A673 (cell line): Measurements from ENCODE around the gene LMF2. TPM values are rescaled to one million over a fixed set of nuclear protein-coding genes. Genes with fewer than 3 reads are reported as not detected.

Experiments used
- BruUV-seq: library from RNA; stranded (reverse); fragments of 400-500 nt; replicated peaks from 2 replicates; lab custom pipeline; 2021; lab: Mats Ljungman, UMichigan
- CTCF ChIA-PET: fragments of 300-600 bp; sonication (Branson Sonifier 250); formaldehyde crosslinking; loops from one replicate; lab custom pipeline; 2022; ENCODE audit warnings: antibody characterized with exemption; lab: Charles Lee
- POLR2A ChIA-PET: fragments of 300-600 bp; sonication (Branson Sonifier 250); formaldehyde crosslinking; loops from one replicate; lab custom pipeline; 2022; ENCODE audit warnings: antibody characterized with exemption; ENCODE audit not compliant: low non-redundant PET; lab: Charles Lee
- DNase-seq: peaks from one replicate; pipeline ENCODE4 v3.0.0-alpha.2; 2015; ENCODE audit warnings: low spot score
- H3K27ac ChIP-seq: fragments of 200-600 bp; sonication (generic); 2 replicates; pipeline ENCODE4 v1.5.1; 2016; ENCODE audit warnings: mixed run types, low read depth, mild to moderate bottlenecking, mixed read lengths, antibody characterized with exemption, low read length; ENCODE audit not compliant: poor library complexity, severe bottlenecking
- H3K27me3 ChIP-seq: fragments of 200-600 bp; sonication (generic); replicated peaks from 2 replicates; pipeline ENCODE4 v1.6.1; 2017; ENCODE audit warnings: mixed run types, low read depth, mild to moderate bottlenecking, mixed read lengths, antibody characterized with exemption, low read length; ENCODE audit not compliant: insufficient read depth, poor library complexity
- H3K36me3 ChIP-seq: fragments of 200-600 bp; sonication (generic); 2 replicates; pipeline ENCODE4 v1.6.1; 2016; ENCODE audit warnings: mixed run types, mild to moderate bottlenecking, mixed read lengths, antibody characterized with exemption, low read length; ENCODE audit not compliant: insufficient read depth, poor library complexity, severe bottlenecking
- H3K4me1 ChIP-seq: fragments of 200-600 bp; sonication (generic); 2 replicates; pipeline ENCODE4 v1.6.1; 2017; ENCODE audit warnings: mixed run types, mild to moderate bottlenecking, mixed read lengths, antibody characterized with exemption, low read length; ENCODE audit not compliant: insufficient read depth, poor library complexity, severe bottlenecking
- H3K4me3 ChIP-seq: fragments of 200-600 bp; sonication (generic); 2 replicates; pipeline ENCODE4 v1.5.1; 2016; ENCODE audit warnings: low read depth, mixed run types, mild to moderate bottlenecking, mixed read lengths, low read length; ENCODE audit not compliant: poor library complexity, severe bottlenecking
- H3K9me3 ChIP-seq: fragments of 200-600 bp; sonication (generic); 2 replicates; pipeline ENCODE4 v1.6.1; 2016; ENCODE audit warnings: mixed run types, low read depth, mild to moderate bottlenecking, mixed read lengths, antibody characterized with exemption, low read length; ENCODE audit not compliant: poor library complexity, severe bottlenecking
- EZH2 ChIP-seq: fragments of 200-600 bp; sonication (generic); IDR thresholded peaks from 2 replicates; pipeline ENCODE4 v1.6.1; 2017; ENCODE audit warnings: borderline replicate concordance, low read depth, mild to moderate bottlenecking, mixed read lengths, antibody characterized with exemption, low read length; ENCODE audit not compliant: poor library complexity, severe bottlenecking
- intact Hi-C: fragments of 100-400 bp; cut with micrococcal nuclease; formaldehyde crosslinking; loops from one replicate; pipeline ENCODE4 v1.10.0; 2022; ENCODE audit not compliant: unreplicated experiment
- total RNA-seq: library from RNA; stranded (reverse); gene quantifications from 2 replicates; pipeline ENCODE4 v1.2.3, GENCODE V29; 2021
- TF ChIP-seq, protein P1 (sequence below): fragments of 300-800, 200-600 bp; sonication (generic); conservative IDR thresholded peaks from 2 replicates; pipeline ENCODE4 v1.5.1; 2017; ENCODE audit warnings: low read depth, mild to moderate bottlenecking, antibody characterized with exemption, low read length, moderate library complexity, mixed read lengths

The LMF2 gene
- total RNA-seq, 1 experiment from 2014 or later, result 79.2 TPM

DNA sequence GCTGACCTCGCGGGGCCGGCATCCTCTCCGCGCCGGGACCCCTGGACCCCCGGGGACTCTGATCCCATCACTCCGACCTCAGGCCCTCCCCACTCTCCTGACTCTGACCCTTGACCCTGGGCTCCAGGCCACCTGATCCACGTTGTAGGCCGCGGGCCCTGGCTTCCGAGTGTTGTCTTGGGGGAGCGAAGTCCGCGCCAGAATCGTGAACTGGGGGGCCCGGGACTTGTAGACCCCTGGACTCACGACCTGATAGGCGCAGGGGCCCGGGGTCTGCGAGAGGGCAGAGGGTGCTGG is 23.0 kb upstream of the LMF2 start:
- TF ChIP-seq, protein P1, sequence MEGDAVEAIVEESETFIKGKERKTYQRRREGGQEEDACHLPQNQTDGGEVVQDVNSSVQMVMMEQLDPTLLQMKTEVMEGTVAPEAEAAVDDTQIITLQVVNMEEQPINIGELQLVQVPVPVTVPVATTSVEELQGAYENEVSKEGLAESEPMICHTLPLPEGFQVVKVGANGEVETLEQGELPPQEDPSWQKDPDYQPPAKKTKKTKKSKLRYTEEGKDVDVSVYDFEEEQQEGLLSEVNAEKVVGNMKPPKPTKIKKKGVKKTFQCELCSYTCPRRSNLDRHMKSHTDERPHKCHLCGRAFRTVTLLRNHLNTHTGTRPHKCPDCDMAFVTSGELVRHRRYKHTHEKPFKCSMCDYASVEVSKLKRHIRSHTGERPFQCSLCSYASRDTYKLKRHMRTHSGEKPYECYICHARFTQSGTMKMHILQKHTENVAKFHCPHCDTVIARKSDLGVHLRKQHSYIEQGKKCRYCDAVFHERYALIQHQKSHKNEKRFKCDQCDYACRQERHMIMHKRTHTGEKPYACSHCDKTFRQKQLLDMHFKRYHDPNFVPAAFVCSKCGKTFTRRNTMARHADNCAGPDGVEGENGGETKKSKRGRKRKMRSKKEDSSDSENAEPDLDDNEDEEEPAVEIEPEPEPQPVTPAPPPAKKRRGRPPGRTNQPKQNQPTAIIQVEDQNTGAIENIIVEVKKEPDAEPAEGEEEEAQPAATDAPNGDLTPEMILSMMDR, result no peak
- TF ChIP-seq EZH2, result no peak
- no peaks in the 10 kb centered on the region for H3K36me3 ChIP-seq
- intact Hi-C loops, result no loop called here
- H3K9me3 ChIP-seq, result no peaks in the 10 kb centered on the region
- DNase-seq, result no peak
- peak overlapping the region; percentile 46 for H3K4me3 ChIP-seq
- ChIA-PET POLR2A (no interaction called here), CTCF (no interaction called here)
- no TSS peak for BruUV-seq
- no peak overlapping the region for H3K27ac ChIP-seq
- H3K27me3 ChIP-seq, result peaks cover 23% of the 10 kb centered on the region
- peaks cover 21% of the 10 kb centered on the region for H3K4me1 ChIP-seq

DNA sequence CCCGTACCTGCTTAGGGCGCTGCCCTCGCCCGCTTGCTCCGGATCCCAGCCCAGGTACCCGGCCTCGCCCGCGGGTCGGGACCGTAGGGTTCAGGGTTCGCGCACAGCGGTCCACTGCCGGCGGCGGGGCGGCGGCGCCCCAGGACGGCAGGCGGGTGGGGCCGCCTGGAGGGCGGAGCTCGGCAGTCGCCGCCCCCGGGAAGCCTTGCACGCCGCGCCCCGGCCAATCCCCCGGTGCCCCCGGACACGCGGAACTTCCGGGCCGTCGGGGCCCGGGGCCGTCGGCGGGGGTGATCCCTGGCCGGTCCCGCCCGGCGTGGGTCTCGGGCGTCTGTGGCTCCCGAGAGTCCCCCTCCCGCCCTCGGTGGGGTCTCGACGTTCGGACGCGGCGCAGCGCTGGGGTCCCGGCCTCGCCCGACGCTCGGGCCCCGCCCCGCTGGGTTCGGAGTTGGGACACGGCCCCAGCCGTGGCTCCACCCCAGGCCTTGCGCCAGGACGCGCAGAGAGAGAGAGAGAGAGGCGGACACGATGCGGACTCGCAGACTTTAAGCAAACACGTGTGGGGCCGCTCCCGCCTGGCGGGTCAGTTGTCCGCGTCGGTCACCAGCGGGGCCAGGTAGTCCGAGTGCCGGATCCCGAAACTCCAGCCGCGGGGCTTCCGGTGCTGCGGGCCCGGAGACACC is 22.5 kb upstream of the LMF2 start, which contains the start of gene TYMP:
TYMP (minus strand) TSS at position 116 of the 683 bp plus-strand sequence. CDS start 303 bp downstream, outside the sequence.
- Histone ChIP-seq H3K36me3 (no peaks in the 10 kb centered on the region), H3K27ac (no peak within 1 kb of the TSS), H3K9me3 (no peaks in the 10 kb centered on the region), H3K4me3 (peak within 1 kb of the TSS; percentile 46), H3K4me1 (peaks cover 22% of the 10 kb centered on the region), H3K27me3 (peaks cover 23% of the 10 kb centered on the region)
- TF ChIP-seq, protein P1, result no peak
- TF ChIP-seq EZH2, result no peak
- no peak for DNase-seq
- intact Hi-C loops, result no loop called here
- ChIA-PET POLR2A (interaction anchor here (0.6 kb wide), 1 partner anchor 18 kb away, joined by 6 read pairs; no protein-coding TSS in a partner anchor), CTCF (no interaction called here)
- no TSS peak for BruUV-seq

DNA sequence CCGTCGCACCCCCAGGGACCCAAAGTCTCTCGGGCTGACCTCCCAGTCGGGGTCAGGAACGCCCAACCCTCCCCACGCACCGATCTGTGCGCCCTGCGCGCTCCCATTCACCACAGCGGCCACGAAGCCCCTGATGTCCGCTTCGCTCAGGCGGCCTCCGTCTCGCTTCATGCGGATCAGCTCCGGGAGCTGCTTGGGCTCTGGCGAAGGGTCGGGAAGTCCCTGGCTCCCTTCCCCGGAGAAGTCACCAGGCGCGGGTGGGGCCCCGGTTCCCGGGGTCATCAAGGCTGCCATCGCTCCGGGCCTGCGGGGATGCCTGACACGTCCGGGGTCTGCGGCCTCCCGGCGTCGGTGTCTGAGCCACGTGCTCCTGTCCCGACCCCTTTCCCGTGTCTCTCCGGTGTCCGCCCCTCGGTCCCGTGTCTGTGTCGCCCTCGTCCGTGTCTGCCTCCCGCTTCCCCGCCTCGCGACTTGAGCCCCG is 22.0 kb upstream of the LMF2 start:
- Histone ChIP-seq H3K4me3 (peak overlapping the region; percentile 46), H3K9me3 (no peaks in the 10 kb centered on the region), H3K36me3 (peaks cover 4% of the 10 kb centered on the region), H3K27me3 (peaks cover 23% of the 10 kb centered on the region), H3K27ac (no peak overlapping the region), H3K4me1 (peaks cover 27% of the 10 kb centered on the region)
- TF ChIP-seq, protein P1, result no peak
- TF ChIP-seq EZH2, result no peak
- no TSS peak for BruUV-seq
- ChIA-PET POLR2A (interaction anchor here (0.6 kb wide), 1 partner anchor 19 kb away, joined by 6 read pairs; no protein-coding TSS in a partner anchor), CTCF (no interaction called here)
- no peak for DNase-seq
- intact Hi-C loops, result no loop called here
